Loucy (cell line): ENCODE results near the gene UNC5A.

Source experiments
- CTCF ChIP-seq: fragments of 200-600 bp; sonication (generic); conservative IDR thresholded peaks from 2 replicates; pipeline ENCODE4 v1.5.1; 2014; ENCODE audit warnings: mild to moderate bottlenecking, antibody characterized with exemption, low read length
- EZH2phosphoT487 ChIP-seq: fragments of 200-600 bp; IDR thresholded peaks from 2 replicates; pipeline ENCODE4 v1.6.1; 2018; ENCODE audit warnings: antibody characterized with exemption, mild to moderate bottlenecking, moderate library complexity, borderline replicate concordance

- no peak for TF ChIP-seq CTCF
- no peak for TF ChIP-seq EZH2phosphoT487
Measured at GRCh38 chr5:176890455-176891330, 80.3 kb downstream of the UNC5A start.
